IPS-11a (cell line): ENCODE data around the gene TIPRL.

Source experiments
- H3K4me3 ChIP-seq: one replicate; pipeline ENCODE4 v1.5.1; 2013; ENCODE audit warnings: low read depth, low read length, control low read depth

Gene TIPRL

DNA sequence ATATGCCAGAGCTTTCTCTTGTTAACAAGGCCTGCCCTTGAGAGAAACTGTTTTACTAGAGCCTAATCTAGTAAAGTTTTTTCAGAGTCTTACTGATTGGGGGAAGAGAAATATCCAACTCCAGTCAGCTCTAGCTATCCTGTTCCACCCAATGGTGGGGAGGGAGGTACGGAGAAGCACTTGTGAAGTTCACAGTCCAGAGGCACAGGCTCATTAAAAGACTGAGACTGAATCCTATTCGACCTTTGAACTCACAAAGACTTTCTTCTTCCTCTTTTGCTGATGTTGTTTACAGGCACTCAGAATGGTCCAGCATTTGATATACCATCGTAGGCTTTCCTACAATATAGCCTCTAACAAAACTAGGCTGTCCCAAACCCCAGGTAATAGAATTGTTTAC is 31.6 kb downstream of the TIPRL start:
- no peak overlapping the region for H3K4me3 ChIP-seq

DNA sequence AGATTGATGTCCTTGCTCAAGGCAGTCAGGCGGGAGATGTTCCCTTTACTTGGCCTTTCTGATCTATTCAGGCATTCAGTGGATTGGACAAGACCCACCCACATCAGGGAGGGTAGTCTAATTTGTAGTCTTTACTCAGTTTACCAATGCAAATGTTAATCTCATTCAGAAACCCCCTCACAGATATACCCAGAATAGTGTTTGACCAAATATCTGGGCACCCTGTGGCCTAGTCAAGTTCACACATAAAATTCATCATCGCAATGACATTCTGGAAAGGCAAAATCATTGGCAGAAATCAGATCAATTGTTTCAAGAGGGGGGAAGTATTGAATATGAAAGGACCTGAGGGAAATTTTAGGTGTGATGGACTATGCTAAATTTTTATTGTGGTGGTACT is 34.6 kb downstream of the TIPRL start:
- no peak overlapping the region for H3K4me3 ChIP-seq

DNA sequence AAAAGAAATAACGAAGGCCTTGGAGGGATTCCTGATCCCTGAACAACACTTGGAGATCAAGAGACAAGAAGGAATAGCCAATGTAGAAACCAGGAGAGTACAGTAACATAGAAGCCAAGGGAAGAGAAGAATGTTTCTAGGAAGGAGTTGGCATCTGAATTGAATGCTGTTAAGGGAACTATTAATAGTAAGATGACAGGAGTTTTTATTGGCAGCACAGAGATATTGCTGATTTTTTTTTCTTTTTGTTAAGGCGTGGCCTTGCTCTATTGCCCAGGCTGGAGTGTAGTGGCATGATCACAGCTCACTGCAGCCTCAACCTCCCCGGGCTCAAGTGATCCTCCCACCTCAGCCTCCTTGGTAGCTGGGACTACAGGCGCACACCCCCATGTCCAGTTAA is 37.4 kb downstream of the TIPRL start:
- H3K4me3 ChIP-seq: no peak overlapping the region

DNA sequence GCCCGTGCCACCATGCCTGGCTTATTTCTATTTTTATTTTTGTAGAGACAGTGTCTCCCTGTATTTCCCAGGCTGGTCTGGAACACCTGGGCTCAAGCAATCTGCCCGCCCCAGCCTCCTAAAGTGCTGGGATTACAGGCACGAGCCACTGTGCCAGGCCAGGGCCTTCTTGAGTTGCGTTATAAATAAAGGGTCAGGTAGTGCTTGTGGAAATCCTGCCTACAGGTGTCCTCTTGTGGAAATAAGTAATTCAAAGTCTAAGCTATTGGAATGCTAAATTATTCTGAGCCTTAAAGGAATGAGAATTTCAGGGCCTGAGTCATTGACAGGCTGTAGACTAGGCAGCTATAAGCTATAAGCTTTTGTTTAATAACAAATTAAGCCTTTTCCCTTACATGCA is 38.9 kb downstream of the TIPRL start:
- H3K4me3 ChIP-seq: no peak overlapping the region

DNA sequence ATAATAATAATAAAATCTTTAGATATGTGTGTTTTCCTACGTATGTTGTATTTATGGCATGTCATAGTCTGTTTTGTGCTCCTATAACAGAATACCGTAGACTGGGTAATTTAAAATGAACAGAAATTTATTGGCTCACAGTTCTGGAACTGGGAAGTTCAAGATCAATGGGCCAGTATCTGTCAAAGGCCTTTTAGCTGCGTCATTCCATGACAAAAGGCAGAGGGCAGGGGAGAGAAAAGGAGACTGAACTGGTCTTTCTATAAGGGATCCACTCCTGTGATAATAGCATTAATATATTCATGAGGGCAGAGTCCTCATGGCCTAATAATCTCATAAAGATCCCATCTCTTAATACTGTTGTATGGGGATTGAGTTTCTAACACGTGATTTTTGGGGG is 39.9 kb downstream of the TIPRL start:
- H3K4me3 ChIP-seq: no peak overlapping the region

DNA sequence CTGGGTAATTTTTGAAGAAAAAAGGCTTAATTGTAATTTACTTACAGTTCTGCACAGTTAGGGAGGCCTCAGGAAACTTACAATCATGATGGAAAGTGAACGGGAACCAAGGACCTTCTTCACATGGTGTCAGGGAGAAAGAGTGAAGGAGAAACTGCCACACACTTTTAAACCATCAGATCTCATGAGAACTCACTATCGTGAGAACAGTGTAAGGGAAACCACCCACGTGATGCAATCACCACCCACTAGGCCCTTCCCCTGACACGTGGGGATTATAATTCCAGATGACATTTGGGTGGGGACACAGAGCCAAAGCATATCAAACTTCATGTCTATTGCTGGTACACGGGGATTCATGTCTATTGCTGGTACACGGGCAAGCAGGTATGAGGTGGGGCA is 41.7 kb downstream of the TIPRL start:
- H3K4me3 ChIP-seq: no peak overlapping the region

DNA sequence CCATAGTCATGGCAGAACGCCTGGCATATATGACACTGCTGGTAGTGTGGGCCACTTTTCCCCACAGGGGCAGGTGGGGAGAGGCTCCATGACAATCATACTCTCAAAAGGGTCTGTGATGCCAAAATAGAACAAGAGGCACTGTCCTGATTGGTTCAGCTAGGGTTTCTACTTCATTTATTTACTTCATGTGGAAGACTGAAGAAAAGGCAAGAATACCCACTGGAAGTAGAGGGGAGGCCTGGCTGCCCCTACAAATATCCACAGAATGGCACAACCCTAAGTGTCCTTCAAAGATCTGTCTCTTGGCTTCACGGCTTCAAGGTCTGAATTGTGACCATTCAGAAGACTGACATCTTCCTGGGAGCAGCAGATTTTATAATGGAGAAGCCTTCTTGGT is 42.5 kb downstream of the TIPRL start:
- H3K4me3 ChIP-seq: no peak overlapping the region

DNA sequence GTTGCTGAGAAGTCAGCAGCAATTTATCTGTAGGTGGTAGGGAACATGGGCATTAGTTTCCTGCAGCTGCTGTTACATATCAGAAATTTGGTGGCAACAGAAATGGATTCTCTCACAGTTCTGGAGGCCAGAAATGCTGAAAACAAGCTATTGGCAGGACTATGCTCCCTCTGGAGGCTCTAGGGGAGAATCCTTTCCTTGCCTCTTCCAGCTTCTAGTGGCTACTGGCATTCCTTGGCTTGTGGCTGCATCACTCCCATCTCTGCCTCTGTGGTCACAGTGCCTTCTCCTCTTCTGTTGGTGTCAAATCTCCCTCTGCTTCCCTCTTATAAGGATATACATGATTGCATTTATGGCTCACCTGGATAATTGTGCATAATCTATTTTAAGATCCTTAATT is 44.5 kb downstream of the TIPRL start:
- H3K4me3 ChIP-seq: no peak overlapping the region

DNA sequence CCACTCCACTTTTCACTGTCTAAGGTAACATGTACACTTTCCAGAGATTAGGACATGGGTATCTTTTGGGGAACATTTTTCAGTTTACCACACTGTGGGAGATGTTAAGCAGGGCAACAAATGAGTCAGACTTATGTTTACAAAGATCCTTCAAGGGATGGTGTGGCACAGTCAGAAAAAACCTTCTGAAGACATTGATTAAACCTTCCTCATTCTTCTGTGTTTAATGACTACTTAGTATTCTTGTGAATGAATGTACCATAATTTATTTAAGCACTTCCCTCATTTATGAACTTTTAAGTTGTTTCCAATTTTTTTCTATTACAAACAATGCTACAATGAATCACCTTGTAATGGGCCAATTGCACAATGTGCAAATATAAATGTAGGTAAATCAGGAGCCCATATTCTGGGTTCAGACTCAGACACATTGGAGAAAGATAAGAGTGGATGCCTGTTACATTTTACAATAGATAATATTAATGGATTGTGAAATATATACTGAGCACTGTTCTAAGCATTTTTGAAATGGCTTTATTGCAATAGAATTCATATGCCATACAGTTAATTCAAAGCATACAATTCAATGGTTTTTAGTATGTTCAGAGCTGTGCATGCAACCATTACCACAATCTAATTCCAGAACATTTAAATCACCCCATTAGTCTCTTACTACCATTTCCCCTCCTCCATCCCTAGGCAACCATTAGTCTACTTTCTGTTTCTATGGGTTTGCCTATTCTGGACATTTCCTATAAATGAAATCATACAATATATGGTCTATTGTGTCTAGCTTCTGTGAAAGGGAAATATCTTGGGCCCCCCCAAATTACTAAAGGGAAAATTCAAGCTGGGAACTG is 45.1 kb downstream of the TIPRL start:
- H3K4me3 ChIP-seq: no peak overlapping the region

DNA sequence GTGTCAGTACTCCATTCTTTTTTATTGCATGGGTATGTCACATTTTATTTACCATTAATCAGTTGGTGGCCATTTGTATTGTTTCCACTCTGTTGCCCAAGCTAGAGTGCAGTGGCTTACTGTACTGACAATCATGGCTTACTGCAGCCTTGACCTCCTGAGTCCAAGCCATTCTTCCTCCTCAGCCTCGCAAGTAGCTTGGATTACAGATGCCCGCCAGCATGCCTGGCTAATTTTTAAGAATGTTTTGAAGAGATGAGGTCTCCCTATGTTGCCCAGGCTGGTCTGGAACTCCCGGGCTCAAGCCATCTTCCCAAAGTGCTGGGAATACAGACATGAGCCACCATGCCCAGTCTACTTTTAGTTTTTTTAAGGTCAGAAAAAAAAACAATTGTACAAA is 46.2 kb downstream of the TIPRL start:
- no peak overlapping the region for H3K4me3 ChIP-seq

DNA sequence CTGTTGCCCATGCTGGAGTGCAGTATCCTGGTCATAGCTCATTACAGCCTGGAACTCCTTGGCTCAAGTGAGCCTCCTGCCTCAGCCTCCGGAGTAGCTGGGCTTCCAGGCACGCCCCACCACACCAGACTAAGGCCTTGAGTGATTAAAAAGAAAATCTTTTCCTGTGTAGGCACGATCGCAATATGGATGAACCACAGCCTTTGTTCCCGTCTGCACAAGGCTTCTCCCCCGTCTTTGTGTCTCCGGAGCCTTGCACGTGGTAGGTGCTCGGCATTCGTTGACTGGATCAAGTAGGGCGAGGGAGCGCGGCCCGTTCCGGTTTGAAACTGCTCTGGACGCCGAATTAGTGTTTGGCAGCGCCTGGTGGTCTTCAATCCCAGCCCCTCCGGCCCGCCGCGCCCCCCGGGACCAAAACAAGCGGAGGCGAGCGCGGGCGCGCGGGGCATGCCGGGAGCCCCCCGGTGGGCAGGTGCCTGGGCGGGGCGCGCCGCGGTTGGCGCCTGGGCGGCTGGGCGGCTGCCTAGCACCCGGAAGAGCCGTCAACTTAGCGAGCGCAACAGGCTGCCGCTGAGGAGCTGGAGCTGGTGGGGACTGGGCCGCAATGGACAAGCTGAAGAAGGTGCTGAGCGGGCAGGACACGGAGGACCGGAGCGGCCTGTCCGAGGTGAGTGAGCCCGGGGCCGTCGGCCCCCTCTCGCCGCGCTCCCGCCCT is 46.9 kb downstream of the TIPRL start, which contains the start of gene SFT2D2:
TSS of gene SFT2D2 (plus strand) at position 529 of the 715 bp plus-strand sequence. CDS start at position 605, 76 bp downstream.
- peak within 1 kb of the TSS; percentile 81 for H3K4me3 ChIP-seq

DNA sequence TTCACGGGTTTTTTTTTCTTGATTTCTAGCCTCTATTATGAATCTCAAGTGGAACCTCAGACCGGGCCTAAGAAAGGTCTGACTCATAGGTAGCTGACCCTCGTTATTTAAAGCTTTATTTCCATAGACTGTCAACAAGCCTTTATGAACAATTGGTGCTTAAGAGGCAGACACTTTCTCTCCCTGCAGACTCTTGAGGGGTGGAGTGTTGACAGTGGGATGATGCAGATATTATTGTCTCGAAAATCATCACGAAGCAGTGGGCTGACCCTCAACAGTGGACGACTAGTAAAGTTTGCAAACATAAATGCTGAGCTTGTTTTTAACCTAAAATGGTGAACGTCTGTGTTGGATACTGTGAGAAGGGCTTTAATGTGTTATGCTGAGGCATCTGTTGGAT is 48.9 kb downstream of the TIPRL start:
- H3K4me3 ChIP-seq: no peak overlapping the region

DNA sequence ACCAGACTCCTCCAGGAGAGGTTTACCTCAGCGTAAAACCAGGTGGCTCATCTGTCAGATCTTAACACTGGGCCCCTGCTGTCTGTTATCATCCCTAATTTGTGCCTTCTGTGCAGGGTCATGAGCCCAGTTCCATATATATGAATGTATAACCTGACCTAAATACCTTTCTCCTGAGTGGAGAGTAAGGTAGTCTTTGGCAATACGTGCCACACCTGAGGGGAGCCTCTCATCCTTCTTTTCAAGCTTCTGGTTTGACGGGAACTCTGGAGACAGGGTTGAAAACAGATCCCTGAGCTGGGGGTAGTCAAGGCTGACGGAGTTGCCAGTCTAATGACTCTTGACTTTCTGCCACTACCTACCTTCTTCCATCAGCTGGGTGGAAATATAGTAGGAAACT is 51.1 kb downstream of the TIPRL start:
- H3K4me3 ChIP-seq: no peak overlapping the region

DNA sequence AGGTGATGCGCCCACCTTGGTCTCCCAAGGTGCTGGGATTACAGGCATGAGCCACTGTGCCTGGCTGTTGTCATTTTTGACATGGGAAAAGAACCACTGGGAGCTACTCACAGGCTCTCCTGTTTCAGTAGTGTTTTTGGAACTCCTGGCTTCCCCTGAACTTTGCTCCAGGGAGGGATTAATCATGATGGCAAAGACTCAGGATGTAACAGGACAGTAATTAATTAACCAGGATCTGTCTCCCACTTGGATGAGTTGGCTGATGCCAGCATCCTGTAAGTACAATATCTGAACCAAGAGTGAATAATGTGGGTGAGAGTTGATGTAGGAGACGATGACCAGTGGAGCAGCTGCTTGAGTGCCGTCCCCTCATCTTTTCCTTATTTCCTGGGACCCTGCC is 51.9 kb downstream of the TIPRL start:
- no peak overlapping the region for H3K4me3 ChIP-seq

DNA sequence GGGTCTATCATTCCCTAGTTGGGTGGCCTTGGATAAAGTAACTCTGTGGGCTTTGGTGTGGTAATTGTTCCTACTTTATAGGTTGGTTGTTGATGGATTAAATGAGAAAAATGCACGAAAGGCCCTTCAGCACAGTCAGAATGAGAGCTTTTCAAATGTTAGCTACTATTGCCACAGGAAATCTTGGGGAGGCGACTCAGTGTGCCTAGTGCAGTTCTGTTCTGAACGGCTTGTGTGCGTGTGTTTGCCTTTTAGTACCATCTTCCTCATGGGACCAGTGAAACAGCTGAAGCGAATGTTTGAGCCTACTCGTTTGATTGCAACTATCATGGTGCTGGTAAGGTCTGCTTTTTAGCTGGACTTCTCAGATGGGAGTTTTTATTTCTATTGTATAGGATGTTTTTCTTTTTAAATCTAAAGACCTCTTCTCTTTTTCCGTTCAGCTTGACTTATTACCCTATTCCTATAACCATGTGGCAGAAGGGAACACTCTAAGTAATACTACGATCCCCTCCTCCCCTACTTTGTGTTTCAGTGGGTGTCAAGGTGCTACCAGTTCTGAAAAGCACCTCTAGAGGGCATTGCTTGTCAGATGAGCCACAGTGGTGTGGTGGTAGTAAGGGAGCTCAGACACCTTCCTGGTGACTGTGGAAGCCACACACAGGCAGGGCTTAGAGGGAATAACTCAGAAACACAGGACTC is 56.2 kb downstream of the TIPRL start:
- H3K4me3 ChIP-seq: no peak overlapping the region

DNA sequence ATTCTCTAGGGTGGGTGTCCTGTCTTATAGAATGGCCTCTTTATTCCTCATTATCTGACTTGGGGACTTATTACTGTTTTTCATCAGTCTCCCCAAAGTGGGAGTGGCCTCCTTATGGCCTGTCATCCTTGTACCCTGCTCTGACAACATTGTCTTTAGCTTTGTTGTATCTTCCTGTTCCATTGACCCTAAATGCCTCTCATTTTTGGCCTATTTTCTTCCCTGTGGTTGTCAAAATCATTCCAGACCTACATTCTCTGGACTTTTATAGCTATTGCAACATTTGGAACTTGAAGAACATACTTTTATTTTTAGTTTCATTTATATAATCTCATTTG is 56.8 kb downstream of the TIPRL start:
- no peak overlapping the region for H3K4me3 ChIP-seq

DNA sequence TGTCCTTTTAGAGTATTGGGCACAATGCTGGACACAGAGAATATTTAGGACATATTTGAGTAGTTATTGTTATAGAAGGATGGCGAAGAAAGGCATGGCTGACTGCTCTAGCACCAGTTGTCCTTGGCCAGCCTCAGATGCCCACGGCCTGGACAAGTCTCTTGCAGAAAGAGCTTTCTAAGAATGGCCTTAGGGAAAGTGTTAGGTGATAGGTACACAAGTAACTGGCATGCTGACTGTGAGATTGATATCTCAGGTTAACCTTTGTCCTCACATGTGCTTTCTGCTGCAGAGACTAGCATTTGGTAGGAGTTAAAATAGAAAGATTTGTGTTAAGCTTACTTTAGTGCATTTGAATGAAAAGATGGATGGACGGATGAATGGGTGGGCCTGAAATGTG is 57.2 kb downstream of the TIPRL start:
- H3K4me3 ChIP-seq: no peak overlapping the region

DNA sequence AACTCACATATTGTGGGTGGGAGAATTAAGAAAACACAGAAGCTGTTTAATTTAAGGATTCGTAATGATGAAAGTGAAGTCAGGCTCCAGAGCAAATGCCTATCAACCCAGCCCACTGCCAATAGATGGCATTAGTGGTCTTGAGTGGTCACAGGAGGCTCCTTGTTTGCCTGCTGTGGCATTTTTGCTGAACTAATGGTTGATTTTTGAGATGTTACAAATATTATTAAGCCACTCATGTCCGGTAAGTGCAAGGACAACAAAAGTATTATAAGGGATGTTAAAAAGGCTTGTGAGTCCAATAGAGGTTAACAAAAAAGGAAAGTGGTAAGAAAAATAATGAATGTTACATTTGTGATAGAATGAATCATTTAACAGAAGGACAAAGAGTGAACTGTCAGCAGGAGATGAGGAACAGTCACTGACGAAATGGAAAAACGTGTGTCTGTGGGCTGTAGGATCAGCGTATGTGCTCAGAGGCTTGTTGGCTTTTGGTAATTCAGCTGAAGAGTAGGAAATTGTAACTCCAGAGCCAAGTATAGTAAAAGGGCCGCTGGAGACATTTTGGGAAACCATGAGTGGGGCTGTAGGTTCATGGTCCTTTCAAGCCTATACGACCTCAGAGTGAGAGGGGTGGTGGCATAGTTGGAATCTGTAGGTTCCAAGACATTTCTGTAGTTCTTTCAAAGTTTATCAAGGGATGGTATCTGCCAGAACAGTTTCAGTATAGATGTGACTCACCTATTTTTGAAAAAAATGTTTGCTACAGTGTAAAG is 58.3 kb downstream of the TIPRL start:
- H3K4me3 ChIP-seq: no peak overlapping the region

DNA sequence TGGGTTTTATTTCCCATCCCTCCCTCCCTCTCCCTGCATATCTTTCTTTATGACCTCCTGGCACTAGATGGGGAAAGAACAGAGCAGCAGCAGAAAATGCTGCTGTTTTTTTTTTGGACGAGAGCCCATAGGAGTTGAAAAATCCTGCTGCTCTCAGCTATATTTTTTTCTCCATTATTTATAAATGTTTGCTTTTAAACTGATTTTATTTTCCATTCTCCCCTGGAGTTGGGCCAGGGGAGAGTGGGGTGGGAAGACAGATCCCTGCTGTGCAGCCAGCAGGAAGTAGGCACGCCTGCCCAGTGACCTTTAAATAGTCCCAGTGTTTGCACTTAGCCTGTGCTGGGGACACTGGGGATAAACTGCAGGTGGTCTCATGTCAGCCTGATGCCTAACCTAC is 64.4 kb downstream of the TIPRL start:
- no peak overlapping the region for H3K4me3 ChIP-seq

DNA sequence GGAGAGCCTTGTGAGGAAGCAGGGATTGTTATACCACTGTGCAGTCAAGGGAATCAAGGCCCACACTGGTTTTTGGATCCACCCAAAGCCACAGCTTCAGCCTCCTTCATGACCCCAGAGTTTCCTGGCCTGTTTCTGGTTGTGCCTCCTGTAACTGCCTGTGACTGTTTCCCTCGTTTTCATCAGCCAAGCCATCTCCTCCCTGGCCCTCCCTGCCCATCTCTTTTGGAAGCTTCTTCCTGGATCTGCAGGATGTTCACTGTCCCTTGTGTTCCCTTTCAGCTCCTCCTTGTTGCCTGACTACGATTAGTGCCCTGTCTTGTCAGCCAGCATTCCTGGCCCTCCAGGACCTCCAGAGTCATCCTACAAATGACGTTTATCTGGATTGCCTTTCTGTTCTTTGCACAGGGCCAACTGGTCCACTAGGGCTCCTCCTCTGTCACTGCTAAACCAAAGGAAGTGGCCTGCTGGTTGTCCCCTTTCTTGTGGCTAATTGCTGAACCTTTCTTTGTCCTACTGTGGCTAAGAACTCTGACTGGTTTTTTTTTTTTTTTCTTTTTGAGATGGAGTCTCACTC is 65.0 kb downstream of the TIPRL start:
- no peak overlapping the region for H3K4me3 ChIP-seq

DNA sequence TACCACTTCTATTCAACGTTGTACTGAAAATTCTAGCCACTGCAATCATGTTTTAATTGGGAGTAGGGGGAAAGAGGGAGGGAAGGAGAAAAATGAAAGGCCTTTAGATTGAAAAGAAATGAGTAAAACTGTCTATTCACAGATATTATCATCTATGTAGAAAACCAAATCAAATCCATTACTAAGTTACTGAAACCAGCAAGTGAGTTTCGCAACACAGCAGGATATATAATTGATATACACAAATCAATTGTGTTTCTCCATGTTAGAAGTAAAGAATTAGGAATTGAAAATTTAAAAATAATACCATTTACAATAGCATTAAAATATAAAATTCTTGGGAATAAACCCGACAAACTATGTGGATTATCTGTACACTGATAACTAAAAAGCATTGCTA is 66.3 kb downstream of the TIPRL start:
- H3K4me3 ChIP-seq: no peak overlapping the region
